ENCODE results near the gene GOLM1.

Gene GOLM1

GRCh38 chr9:85984457-85984856 is 114.9 kb downstream of the GOLM1 start:
- DNase-seq (ENCODE audit: low read depth, low spot score) = no peak

- no peak for DNase-seq (ENCODE audit: low read depth, low spot score)
Observed at GRCh38 chr9:85981369-85981768, 118.0 kb downstream of the GOLM1 start.

- DNase-seq (ENCODE audit: low read depth, low spot score) = no peak
Observed at GRCh38 chr9:85978496-85978895, 120.9 kb downstream of the GOLM1 start.

Measured in activated CD4-positive, CD25-positive, alpha-beta regulatory T cell treated with anti-CD3 and anti-CD28 coated beads, Interleukin-2, amount 50 U/mL, for 16 hours (primary cell).